CD14-positive monocyte (primary cell): Measurements from ENCODE around the gene STARD6. TPM values are rescaled to one million over a fixed set of nuclear protein-coding genes. Genes with fewer than 3 reads are reported as not detected.
"Not testable (repeated sequence)": the region's sequence is repeated elsewhere in the genome, so short reads cannot be mapped to it uniquely, and the experiment has no call there.

Source experiments
- DNase-seq, 3 donors: peaks; one replicate each; pipeline ENCODE4 v3.0.0-alpha.2; 2011 to 2022
- H2AFZ ChIP-seq: 2 replicates; pipeline ENCODE4 v1.6.0; 2012; ENCODE audit warnings: mild to moderate bottlenecking, low read depth, low read length, inconsistent platforms; ENCODE audit not compliant: insufficient read depth, poor library complexity, severe bottlenecking
- H3K27ac ChIP-seq, 2 donors: 1 replicate in 1 of 2; 2 replicates in 1 of 2; pipeline ENCODE4 v1.5.1; 2012 to 2013; ENCODE audit warnings: low read length in 2 of 2, control low read depth in 1 of 2, inconsistent platforms in 1 of 2, low read depth in 1 of 2, mild to moderate bottlenecking in 1 of 2
- H3K27me3 ChIP-seq, 2 donors: one replicate each; pipeline versions ENCODE4 v1.6.0 to v1.6.1; 2011 to 2013; ENCODE audit warnings: low read length in 2 of 2; ENCODE audit not compliant: control insufficient read depth in 2 of 2, insufficient read depth in 2 of 2
- H3K36me3 ChIP-seq, 2 donors: replicated peaks in 1 of 2; 1 replicate in 1 of 2; 2 replicates in 1 of 2; pipeline versions ENCODE4 v1.5.1 to v1.6.1; 2012 to 2013; ENCODE audit warnings: low read length in 2 of 2, control low read depth in 1 of 2, inconsistent platforms in 1 of 2, mild to moderate bottlenecking in 1 of 2; ENCODE audit not compliant: insufficient read depth in 2 of 2, control insufficient read depth in 1 of 2
- H3K4me1 ChIP-seq, 2 donors: 1 replicate in 1 of 2; 2 replicates in 1 of 2; pipeline versions ENCODE4 v1.5.1 to v1.6.1; 2012 to 2013; ENCODE audit warnings: low read length in 2 of 2, control low read depth in 1 of 2, inconsistent platforms in 1 of 2, mild to moderate bottlenecking in 1 of 2, moderate library complexity in 1 of 2; ENCODE audit not compliant: insufficient read depth in 2 of 2, control insufficient read depth in 1 of 2
- H3K4me2 ChIP-seq: replicated peaks from 2 replicates; pipeline ENCODE3; 2012; ENCODE audit warnings: low read length, moderate library complexity, mild to moderate bottlenecking; ENCODE audit not compliant: poor library complexity, severe bottlenecking; ENCODE audit errors: extremely low read depth
- H3K4me3 ChIP-seq, 3 experiments: fragments of 200-600 bp in 1 of 3; sonication (generic) in 1 of 3; replicated peaks in 1 of 3; 1 replicate in 2 of 3; 2 replicates in 1 of 3; pipeline ENCODE4 v1.5.1; 2011 to 2013; ENCODE audit warnings: low read length in 3 of 3, mild to moderate bottlenecking in 3 of 3, control low read depth in 2 of 3, low read depth in 2 of 3, inconsistent platforms in 1 of 3, moderate library complexity in 1 of 3
- H3K79me2 ChIP-seq: 2 replicates; pipeline ENCODE4 v1.6.0; 2012; ENCODE audit warnings: mild to moderate bottlenecking, control low read depth, inconsistent platforms, low read length, moderate library complexity; ENCODE audit not compliant: insufficient read depth
- H3K9ac ChIP-seq: 2 replicates; pipeline ENCODE4 v1.6.0; 2017; ENCODE audit warnings: low read length, mild to moderate bottlenecking; ENCODE audit not compliant: insufficient read depth, poor library complexity, severe bottlenecking
- H3K9me3 ChIP-seq, 2 donors: replicated peaks in 1 of 2; 1 replicate in 1 of 2; 2 replicates in 1 of 2; pipeline versions ENCODE4 v1.5.1 to v1.6.1; 2012 to 2013; ENCODE audit warnings: low read length in 2 of 2, control low read depth in 1 of 2; ENCODE audit not compliant: control insufficient read depth in 1 of 2, insufficient read depth in 1 of 2
- H4K20me1 ChIP-seq: 2 replicates; pipeline ENCODE4 v1.6.0; 2012; ENCODE audit warnings: mild to moderate bottlenecking, low read length, control low read depth, moderate library complexity; ENCODE audit not compliant: insufficient read depth
- H3K27ac Mint-ChIP-seq, 7 donors: one replicate each; pipeline ENCODE4 v1.8.0; 2020; ENCODE audit warnings: mild to moderate bottlenecking in 7 of 7, mixed read lengths in 7 of 7, moderate library complexity in 6 of 7, inconsistent platforms in 2 of 7
- H3K27me3 Mint-ChIP-seq, 3 donors: one replicate each; pipeline ENCODE4 v1.8.0; 2021 to 2022; ENCODE audit warnings: low read depth in 3 of 3, mild to moderate bottlenecking in 3 of 3, mixed read lengths in 3 of 3, moderate library complexity in 3 of 3, inconsistent platforms in 1 of 3
- H3K36me3 Mint-ChIP-seq, 2 donors: one replicate each; pipeline ENCODE4 v1.8.0; 2020; ENCODE audit warnings: mixed read lengths in 2 of 2, inconsistent platforms in 1 of 2, mild to moderate bottlenecking in 1 of 2
- H3K4me1 Mint-ChIP-seq: one replicate; pipeline ENCODE4 v1.8.0; 2020; ENCODE audit warnings: mild to moderate bottlenecking, mixed read lengths
- H3K4me3 Mint-ChIP-seq, 2 donors: one replicate each; pipeline ENCODE4 v1.8.0; 2020; ENCODE audit warnings: mild to moderate bottlenecking in 2 of 2, mixed read lengths in 2 of 2, moderate library complexity in 1 of 2
- H3K9me3 Mint-ChIP-seq, 7 donors: one replicate each; pipeline ENCODE4 v1.8.0; 2020 to 2022; ENCODE audit warnings: mixed read lengths in 7 of 7, mild to moderate bottlenecking in 6 of 7, moderate library complexity in 6 of 7, inconsistent platforms in 2 of 7
- WGBS: methylation state at CpG from one replicate; pipeline ENCODE4 v1.1.5; 2013; ENCODE audit warnings: missing lambda C conversion rate; ENCODE audit not compliant: insufficient coverage; 5-methylcytosine and 5-hydroxymethylcytosine counted together
- intact Hi-C, 2 donors: fragments of 100-400 bp; cut with micrococcal nuclease; formaldehyde crosslinking; loops; one replicate each; pipeline versions ENCODE4 v1.15.0 to v1.15.1; 2023
- polyA plus RNA-seq, 3 donors: library from polyadenylated mRNA; depleted of rRNA in 1 of 3; unstranded in 2 of 3; stranded (reverse) in 1 of 3; fragments of 300-500 nt in 2 of 3; fragments of >200 nt in 1 of 3; fragmentation: Illumina TruSeq in 2 of 3; gene quantifications; 1 replicate in 2 of 3; 2 replicates in 1 of 3; pipeline ENCODE4 v1.2.3, GENCODE V29; 2012 to 2021
- TF ChIP-seq, protein P1 (sequence below): fragments of 200-600 bp; IDR thresholded peaks from one replicate; pipeline ENCODE4 v1.8.0; 2022; ENCODE audit warnings: antibody characterized with exemption, mild to moderate bottlenecking

Gene STARD6
- polyA plus RNA-seq, 3 donors: not detected

DNA sequence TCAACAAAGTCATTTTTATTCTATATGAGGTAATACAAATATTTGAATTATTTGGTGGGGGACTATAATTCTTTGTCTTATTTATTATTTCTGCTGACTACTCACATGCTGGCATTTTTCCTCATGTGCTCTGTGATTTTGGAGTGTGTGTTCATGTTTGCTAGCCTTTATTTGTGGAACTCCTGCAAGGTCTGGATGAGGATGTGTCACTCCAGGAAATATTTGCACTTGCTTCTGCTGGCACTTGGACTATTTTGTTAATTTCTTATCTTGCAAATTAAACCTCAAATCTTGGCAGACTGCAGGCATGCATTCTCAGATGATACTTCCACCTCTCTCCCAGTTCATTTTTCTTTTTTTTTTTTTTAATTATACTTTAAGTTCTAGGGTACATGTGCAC is 54.2 kb downstream of the STARD6 start:
- Histone ChIP-seq H3K36me3 (no peaks in the 10 kb centered on the region), H3K79me2 (no peaks in the 10 kb centered on the region), H3K4me3 (no peak overlapping the region), H3K9ac (no peak overlapping the region), H3K9me3 (peaks cover 10 to 11% of the 10 kb centered on the region in 2 donors), H3K27ac (no peak overlapping the region), H2AFZ (no peak overlapping the region), H3K4me2 (no peak overlapping the region), H3K4me1 (no peaks in the 10 kb centered on the region), H3K27me3 (no peaks in the 10 kb centered on the region), H4K20me1 (no peaks in the 10 kb centered on the region)
- intact Hi-C loops: no loop called here
- Mint-ChIP-seq H3K4me3 (no peak overlapping the region), H3K36me3 (no peaks in the 10 kb centered on the region), H3K4me1 (no peaks in the 10 kb centered on the region), H3K9me3 (peaks cover 7 to 24% (median 14%) of the 10 kb centered on the region in 7 donors), H3K27me3 (peaks cover 5 to 13% (median 7%) of the 10 kb centered on the region in 3 donors), H3K27ac (no peak overlapping the region)
- TF ChIP-seq, protein P1, sequence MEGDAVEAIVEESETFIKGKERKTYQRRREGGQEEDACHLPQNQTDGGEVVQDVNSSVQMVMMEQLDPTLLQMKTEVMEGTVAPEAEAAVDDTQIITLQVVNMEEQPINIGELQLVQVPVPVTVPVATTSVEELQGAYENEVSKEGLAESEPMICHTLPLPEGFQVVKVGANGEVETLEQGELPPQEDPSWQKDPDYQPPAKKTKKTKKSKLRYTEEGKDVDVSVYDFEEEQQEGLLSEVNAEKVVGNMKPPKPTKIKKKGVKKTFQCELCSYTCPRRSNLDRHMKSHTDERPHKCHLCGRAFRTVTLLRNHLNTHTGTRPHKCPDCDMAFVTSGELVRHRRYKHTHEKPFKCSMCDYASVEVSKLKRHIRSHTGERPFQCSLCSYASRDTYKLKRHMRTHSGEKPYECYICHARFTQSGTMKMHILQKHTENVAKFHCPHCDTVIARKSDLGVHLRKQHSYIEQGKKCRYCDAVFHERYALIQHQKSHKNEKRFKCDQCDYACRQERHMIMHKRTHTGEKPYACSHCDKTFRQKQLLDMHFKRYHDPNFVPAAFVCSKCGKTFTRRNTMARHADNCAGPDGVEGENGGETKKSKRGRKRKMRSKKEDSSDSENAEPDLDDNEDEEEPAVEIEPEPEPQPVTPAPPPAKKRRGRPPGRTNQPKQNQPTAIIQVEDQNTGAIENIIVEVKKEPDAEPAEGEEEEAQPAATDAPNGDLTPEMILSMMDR: no peak
- DNase-seq: no peak

- peaks cover 11% of the 10 kb centered on the region in 2 donors for H3K36me3 Mint-ChIP-seq
- 100% methylated on average over 4 of the region's 8 CpGs for WGBS
- H3K9me3 ChIP-seq: peaks cover 10 to 12% of the 10 kb centered on the region in 2 donors
These were observed 58.7 kb downstream of the STARD6 start for GRCh38 chr18:54298991-54299390.

More at GRCh38 chr18:54298991-54299390, 58.7 kb downstream of the STARD6 start:
- H3K4me1 ChIP-seq, H3K27me3 Mint-ChIP-seq, H3K27me3 ChIP-seq, H4K20me1 ChIP-seq, H3K4me2 ChIP-seq, H3K79me2 ChIP-seq, H3K9ac ChIP-seq, H2AFZ ChIP-seq, H3K4me1 Mint-ChIP-seq, H3K27ac ChIP-seq, intact Hi-C loops, H3K27ac Mint-ChIP-seq, H3K4me3 ChIP-seq, DNase-seq, H3K4me3 Mint-ChIP-seq: not testable (repeated sequence)
- peaks cover 5 to 14% (median 8%) of the 10 kb centered on the region in 7 donors for H3K9me3 Mint-ChIP-seq
- H3K36me3 ChIP-seq: peaks cover 9 to 11% of the 10 kb centered on the region in 2 donors
